Type B pancreatic cell (in vitro differentiated cells): ENCODE measurements around the gene RILPL1. TPM values are rescaled to one million over a fixed set of nuclear protein-coding genes. Genes with fewer than 3 reads are reported as not detected.
A peak's percentile ranks its signal among the peaks of the same experiment; 100 is the strongest.
"Not testable (repeated sequence)": the region's sequence is repeated elsewhere in the genome, so short reads cannot be mapped to it uniquely, and the experiment has no call there.

Experiments used
- DNase-seq: peaks from one replicate; pipeline ENCODE4 v3.0.0; 2021; ENCODE audit warnings: mixed read lengths; ENCODE audit not compliant: unreplicated experiment; ENCODE audit errors: extremely low spot score
- H3K27ac Mint-ChIP-seq: 2 replicates; pipeline ENCODE4 v1.8.0; 2021; ENCODE audit warnings: mild to moderate bottlenecking, mixed read lengths
- H3K27me3 Mint-ChIP-seq: 2 replicates; pipeline ENCODE4 v1.8.0; 2021; ENCODE audit warnings: mixed read lengths
- H3K36me3 Mint-ChIP-seq: 2 replicates; pipeline ENCODE4 v1.8.0; 2021; ENCODE audit warnings: mixed read lengths
- H3K4me1 Mint-ChIP-seq: one replicate; pipeline ENCODE4 v1.8.0; 2021; ENCODE audit warnings: mixed read lengths; ENCODE audit not compliant: unreplicated experiment
- H3K4me3 Mint-ChIP-seq: 2 replicates; pipeline ENCODE4 v1.8.0; 2021; ENCODE audit warnings: mild to moderate bottlenecking, mixed read lengths
- H3K9me3 Mint-ChIP-seq: 2 replicates; pipeline ENCODE4 v1.8.0; 2021; ENCODE audit warnings: mixed read lengths
- CTCF ChIP-seq: fragments of 200-600 bp; sonication (generic); conservative IDR thresholded peaks from 2 replicates; pipeline ENCODE4 v1.5.0; 2021; ENCODE audit warnings: antibody characterized with exemption, mild to moderate bottlenecking
- total RNA-seq: library from RNA; stranded (reverse); gene quantifications from 2 replicates; pipeline ENCODE4 v1.2.1, GENCODE V29; 2021; ENCODE audit warnings: low replicate concordance

The RILPL1 gene
- total RNA-seq, 1 donor from 2014 or later, result 18.9 TPM

GRCh38 chr12:123494124-123494851 lies 39.2 kb downstream of the RILPL1 start:
- Mint-ChIP-seq H3K9me3 (no peaks in the 10 kb centered on the region), H3K36me3 (peaks cover 19% of the 10 kb centered on the region), H3K4me3 (no peak overlapping the region), H3K27ac (peak overlapping the region; percentile 16), H3K4me1 (peaks cover 6% of the 10 kb centered on the region), H3K27me3 (no peaks in the 10 kb centered on the region)
- DNase-seq, result no peak
- TF ChIP-seq CTCF, result no peak

GRCh38 chr12:123492339-123493039 lies 41.0 kb downstream of the RILPL1 start:
- not testable (repeated sequence) for H3K9me3 Mint-ChIP-seq

GRCh38 chr12:123491481-123491880 lies 42.0 kb downstream of the RILPL1 start:
- no peak overlapping the region for H3K4me3 Mint-ChIP-seq

More at GRCh38 chr12:123492339-123493039, 41.0 kb downstream of the RILPL1 start:
- DNase-seq, H3K4me1 Mint-ChIP-seq, H3K4me3 Mint-ChIP-seq, H3K27me3 Mint-ChIP-seq: not testable (repeated sequence)
- H3K27ac Mint-ChIP-seq, result peak overlapping the region; percentile 27
- H3K36me3 Mint-ChIP-seq, result peaks cover 12% of the 10 kb centered on the region

GRCh38 chr12:123491056-123491455 lies 42.5 kb downstream of the RILPL1 start:
- Mint-ChIP-seq H3K4me3 (no peak overlapping the region), H3K9me3 (no peaks in the 10 kb centered on the region), H3K4me1 (peaks cover 10% of the 10 kb centered on the region), H3K27me3 (no peaks in the 10 kb centered on the region), H3K36me3 (peaks cover 10% of the 10 kb centered on the region), H3K27ac (no peak overlapping the region)
- TF ChIP-seq CTCF, result no peak
- no peak for DNase-seq

More at GRCh38 chr12:123491481-123491880, 42.0 kb downstream of the RILPL1 start:
- DNase-seq, result no peak
- no peak overlapping the region for H3K27ac Mint-ChIP-seq
- H3K4me1 Mint-ChIP-seq, result peaks cover 10% of the 10 kb centered on the region
- no peaks in the 10 kb centered on the region for H3K9me3 Mint-ChIP-seq
- H3K27me3 Mint-ChIP-seq, result no peaks in the 10 kb centered on the region
- H3K36me3 Mint-ChIP-seq, result peaks cover 13% of the 10 kb centered on the region
- no peak for TF ChIP-seq CTCF

- H3K4me1 Mint-ChIP-seq, result peaks cover 10% of the 10 kb centered on the region
- no peaks in the 10 kb centered on the region for H3K27me3 Mint-ChIP-seq
- H3K4me3 Mint-ChIP-seq, result no peak overlapping the region
- DNase-seq, result no peak
- TF ChIP-seq CTCF, result no peak
- peaks cover 9% of the 10 kb centered on the region for H3K36me3 Mint-ChIP-seq
- no peak overlapping the region for H3K27ac Mint-ChIP-seq
- no peaks in the 10 kb centered on the region for H3K9me3 Mint-ChIP-seq
Measured at GRCh38 chr12:123490089-123490488, 43.4 kb downstream of the RILPL1 start.

GRCh38 chr12:123489580-123489979 lies 43.9 kb downstream of the RILPL1 start:
- H3K36me3 Mint-ChIP-seq, result peaks cover 6% of the 10 kb centered on the region
- H3K27ac Mint-ChIP-seq, result no peak overlapping the region
- no peak overlapping the region for H3K4me3 Mint-ChIP-seq
- no peak for TF ChIP-seq CTCF
- H3K4me1 Mint-ChIP-seq, result peaks cover 10% of the 10 kb centered on the region
- DNase-seq, result no peak
- no peaks in the 10 kb centered on the region for H3K27me3 Mint-ChIP-seq
- no peaks in the 10 kb centered on the region for H3K9me3 Mint-ChIP-seq
